Activated T-cell treated with anti-CD3 and anti-CD28 coated beads, Interleukin-2, amount 50 U/mL, for 1 hour (primary cell): ENCODE measurements around the gene PLAGL1.
A peak's percentile ranks its signal among the peaks of the same experiment; 100 is the strongest.
"Not testable (repeated sequence)": the region's sequence is repeated elsewhere in the genome, so short reads cannot be mapped to it uniquely, and the experiment has no call there.

Source experiments
- DNase-seq: peaks from one replicate; pipeline ENCODE4 v3.0.0-alpha.2; 2020

Gene PLAGL1, protein sequence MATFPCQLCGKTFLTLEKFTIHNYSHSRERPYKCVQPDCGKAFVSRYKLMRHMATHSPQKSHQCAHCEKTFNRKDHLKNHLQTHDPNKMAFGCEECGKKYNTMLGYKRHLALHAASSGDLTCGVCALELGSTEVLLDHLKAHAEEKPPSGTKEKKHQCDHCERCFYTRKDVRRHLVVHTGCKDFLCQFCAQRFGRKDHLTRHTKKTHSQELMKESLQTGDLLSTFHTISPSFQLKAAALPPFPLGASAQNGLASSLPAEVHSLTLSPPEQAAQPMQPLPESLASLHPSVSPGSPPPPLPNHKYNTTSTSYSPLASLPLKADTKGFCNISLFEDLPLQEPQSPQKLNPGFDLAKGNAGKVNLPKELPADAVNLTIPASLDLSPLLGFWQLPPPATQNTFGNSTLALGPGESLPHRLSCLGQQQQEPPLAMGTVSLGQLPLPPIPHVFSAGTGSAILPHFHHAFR

GRCh38 chr6:144008120-144008811 lies at the start of gene PLAGL1:
TSS of gene PLAGL1 (minus strand) at chr6:144008259. CDS start at chr6:143948136, 60,123 bp downstream.
- peak; percentile 27 for DNase-seq

- no peak for DNase-seq
These were observed 47.3 kb upstream of the PLAGL1 start for GRCh38 chr6:144055121-144055931.

GRCh38 chr6:144053601-144054000 lies 45.5 kb upstream of the PLAGL1 start:
- DNase-seq = no peak

- no peak for DNase-seq
These were observed 44.4 kb upstream of the PLAGL1 start for GRCh38 chr6:144052488-144052887.

DNA sequence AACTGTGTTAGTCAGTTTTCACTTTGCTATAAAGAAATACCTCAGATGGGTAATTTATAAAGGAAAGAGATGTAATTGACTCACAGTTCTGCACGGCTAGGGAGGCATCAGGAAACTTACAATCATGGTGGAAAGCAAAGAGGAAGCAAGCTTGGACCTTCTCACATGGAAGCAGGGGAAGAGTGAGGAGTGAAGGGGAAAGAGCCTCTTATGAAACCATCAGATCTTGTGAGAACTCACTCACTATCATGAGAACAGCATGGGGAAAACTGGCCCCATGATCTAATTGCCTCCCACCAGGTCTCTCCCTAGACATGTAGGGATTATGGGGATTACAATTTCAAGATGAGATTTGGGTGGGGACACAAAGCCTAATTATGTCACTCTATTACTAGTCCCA lies 41.3 kb upstream of the PLAGL1 start:
- DNase-seq = no peak

GRCh38 chr6:144047688-144048087 lies 39.6 kb upstream of the PLAGL1 start:
- DNase-seq = no peak

DNA sequence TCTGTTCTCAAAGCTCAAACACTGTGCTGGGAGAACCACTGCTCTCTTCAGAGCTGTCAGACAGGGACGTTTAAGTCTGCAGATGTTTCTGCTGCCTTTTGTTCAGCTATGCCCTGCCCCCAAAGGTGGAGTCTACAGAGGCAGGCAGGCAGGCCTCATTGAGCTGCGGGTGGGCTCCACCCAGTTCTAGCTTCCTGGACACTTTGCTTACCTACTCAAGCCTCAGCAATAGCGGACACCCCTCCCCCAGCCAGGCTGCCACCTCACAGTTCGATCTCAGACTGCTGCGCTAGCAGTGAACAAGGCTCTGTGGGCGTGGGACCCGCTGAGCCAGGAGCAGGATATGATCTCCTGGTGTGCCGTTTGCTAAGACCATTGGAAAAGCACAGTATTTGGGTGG lies 38.6 kb upstream of the PLAGL1 start:
- DNase-seq = not testable (repeated sequence)

DNA sequence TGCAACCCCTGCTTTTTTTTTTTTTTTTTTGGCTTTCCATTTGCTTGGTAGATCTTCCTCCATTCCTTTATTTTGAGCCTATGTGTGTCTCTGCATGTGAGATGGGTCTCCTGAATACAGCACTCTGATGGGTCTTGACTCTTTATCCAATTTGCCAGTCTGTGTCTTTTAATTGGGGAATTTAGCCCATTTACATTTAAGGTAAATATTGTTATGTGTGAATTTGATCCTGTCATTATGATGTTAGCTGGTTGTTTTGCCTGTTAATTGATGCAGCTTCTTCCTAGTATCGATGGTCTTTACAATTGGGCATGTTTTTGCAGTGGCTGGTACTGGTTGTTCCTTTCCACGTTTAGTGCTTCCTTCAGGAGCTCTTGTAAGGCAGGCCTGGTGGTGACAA lies 36.9 kb upstream of the PLAGL1 start:
- not testable (repeated sequence) for DNase-seq

DNA sequence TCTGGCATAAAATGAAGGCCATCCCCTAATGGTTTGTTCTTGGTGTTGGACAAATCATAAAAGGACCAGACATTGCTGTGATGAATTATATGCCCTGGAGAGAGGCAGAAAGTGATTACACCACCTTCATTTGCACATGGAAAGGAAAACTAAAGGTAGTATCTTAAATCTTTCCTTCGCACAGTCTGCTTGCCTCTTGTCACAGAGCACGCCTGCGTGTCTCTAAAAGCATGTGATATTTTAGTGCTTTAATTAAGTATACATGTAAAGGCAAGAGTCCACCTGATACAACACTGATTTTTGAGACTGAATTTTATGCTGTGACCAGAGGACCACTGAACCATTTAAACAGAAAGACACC lies 28.8 kb upstream of the PLAGL1 start:
- no peak for DNase-seq

DNA sequence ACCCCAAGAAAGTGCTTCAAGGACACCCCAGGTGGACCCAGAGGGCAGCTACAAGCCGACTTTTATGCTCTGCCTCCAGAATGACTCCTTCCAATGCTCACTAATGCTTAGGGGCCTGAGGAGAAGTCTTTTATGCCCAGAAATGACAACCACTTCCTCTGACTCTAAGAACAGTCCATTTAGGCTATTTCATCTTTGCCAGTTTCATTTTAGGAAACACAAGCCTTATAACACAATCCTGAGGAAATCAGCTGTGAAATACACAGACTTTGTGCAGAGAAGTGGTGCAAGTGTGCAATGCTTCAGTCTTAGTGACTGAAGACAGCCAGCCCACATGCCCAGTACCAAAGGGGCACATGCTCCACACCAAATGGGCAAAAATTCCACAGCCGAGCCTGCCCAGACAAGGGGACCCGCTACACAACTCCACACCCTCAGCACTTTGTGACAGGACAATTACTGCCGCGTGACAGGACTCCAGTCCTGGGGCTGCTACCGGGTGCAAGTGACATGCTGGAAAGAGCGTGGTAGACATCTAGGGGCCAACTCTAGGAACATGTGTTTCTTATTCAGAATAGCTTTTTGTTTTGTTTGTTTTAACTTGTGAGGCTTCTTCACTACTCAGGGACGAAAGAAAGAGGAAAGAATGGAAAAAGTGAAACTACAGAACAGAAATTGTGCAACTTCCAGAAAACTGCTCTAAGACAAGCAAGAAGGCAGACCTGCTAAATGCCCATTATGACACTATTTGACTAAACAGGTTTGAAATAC lies 28.2 kb upstream of the PLAGL1 start:
- no peak for DNase-seq

DNA sequence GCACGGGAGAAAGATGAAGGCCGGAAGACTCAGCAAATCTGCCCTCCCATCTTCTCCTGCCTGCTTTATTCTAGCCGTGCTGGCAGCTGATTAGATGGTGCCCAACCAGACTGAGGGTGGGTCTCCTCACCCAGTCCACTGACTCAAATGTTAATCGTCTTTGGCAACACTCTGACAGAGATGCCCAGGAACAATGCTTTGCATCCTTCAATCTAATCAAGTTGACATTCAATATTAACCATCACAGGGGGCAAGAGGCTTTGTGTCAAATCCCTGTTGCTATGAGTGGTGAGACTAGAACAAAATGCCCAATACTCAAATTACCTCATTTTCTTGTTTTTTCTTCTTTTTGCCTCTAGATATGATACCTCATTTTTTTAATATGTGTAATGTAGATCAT lies 27.4 kb upstream of the PLAGL1 start:
- DNase-seq = no peak

DNA sequence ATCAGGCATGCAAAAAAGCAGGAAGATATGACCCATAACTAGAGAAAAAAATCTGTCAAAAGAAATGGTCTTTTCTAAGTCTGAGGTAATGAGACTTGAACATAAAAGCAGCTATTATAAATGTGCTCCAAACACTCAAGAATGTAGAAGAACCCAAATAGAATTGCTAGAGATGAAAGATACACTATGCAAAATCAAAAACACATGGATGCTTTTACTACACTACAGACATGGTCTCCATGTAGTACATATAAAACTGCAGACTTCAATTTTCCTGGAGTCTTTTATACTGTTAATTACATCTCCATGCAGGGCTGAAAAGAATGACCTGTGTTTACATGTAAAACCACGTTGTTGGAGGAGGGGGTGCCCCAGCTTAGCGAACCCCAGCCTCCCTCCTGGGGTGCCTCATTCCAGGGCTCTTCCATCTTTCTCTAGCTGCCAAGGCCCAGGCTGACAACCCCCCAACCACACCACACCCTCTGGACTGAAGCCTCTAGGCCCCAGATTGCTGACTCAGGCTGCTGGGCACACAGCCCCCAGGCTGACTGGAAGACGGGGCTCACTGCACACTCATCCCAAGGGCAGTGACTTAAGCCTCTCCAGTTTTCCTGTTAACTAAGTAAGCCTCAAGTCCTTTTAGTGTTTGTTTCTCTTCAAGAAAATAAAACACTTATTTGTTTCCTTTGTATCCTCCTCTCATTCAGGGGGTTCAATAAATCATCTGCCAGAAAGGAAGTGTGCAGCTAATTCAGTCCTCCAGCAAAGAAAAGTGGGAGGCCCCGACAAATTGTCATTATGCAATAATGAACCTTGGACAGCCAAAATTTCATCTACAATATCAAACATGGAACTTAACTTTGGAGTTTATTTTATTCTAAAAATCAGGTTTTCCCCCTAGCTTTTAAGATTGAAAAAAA lies 26.0 kb upstream of the PLAGL1 start:
- DNase-seq = no peak

DNA sequence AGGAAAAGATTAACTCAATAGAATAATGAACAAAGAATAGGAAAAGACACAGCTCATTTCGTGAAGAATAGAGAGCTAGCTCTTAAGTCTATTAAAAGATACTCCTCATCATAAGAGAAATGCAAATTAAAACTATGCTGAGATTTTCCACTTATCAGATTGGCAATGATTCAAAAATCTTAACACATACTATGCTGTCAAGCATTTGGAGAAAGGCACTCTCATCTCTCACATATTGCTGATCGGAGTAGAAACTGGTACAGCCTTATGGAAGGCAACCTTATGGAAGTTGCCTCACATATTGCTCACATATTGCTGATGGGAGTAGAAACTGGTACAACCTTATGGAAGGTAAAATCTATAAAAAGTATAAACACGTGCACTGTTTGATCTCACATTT lies 21.4 kb upstream of the PLAGL1 start:
- DNase-seq = no peak

DNA sequence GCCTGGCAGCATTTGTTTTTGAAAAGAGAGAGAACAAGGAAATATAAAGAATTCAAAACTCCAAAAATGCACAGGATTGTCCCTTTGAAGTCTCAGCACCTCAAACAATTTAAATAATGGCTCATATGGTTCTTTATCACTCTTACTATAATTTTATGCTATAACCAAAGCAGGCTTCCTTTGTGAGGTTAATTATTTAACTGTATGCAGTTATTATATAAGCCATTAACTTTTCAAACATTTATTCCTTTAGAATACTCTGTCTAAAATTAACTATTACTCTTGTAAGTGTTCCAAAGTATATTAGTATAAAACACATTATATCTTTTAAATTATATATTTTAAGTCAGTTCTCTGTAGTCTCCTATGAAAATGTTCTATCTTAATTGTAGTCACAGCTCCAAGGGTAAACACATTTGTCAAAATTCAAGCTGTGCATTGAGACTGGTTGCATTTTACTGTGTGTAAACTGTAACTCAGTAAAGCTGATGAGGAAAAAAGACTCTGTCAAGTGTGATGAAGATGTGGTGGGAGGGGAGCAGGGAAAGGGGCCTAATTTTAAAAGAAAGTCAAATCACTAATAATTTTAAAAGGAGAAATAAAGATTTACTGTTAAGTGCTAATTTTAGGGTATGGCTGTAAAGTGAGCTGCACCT lies 20.0 kb upstream of the PLAGL1 start:
- DNase-seq = no peak

DNA sequence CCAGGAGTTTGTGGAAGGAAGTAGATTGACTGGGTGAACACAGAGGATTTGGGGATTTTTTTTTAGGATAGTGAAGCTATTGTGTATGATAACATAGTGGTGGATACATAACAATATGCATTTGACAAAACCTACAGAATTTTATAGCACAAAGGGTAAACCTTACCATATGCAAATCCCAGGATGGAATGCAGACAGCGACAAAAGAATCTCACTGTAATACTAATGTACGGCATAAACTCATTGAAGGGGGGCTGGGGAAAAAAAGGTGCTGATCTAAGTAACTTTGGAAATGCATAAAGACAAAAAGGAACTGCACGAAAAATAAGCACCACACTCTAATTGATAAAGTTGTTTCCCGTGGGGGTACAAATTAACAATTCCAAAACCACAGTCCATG lies 15.2 kb upstream of the PLAGL1 start:
- no peak for DNase-seq

DNA sequence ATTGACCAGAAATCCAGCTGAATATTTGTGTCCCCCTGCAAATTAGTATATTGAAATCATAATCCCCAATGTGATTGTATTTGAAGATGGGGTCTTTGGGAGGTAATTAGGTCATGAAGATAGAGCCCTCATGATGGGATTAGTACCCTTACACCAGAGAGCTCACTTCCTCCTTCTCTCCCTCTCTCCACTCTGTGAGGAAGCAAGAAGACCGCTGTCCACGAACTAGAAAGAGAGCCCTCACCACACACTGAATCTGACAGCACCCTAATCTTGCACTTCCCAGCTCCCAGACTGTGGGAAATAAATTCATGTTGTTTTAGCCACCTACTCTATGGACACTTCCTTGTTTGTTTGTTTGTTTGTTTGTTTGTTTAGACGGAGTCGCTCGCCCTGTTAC lies 11.9 kb upstream of the PLAGL1 start:
- no peak for DNase-seq

- DNase-seq = no peak
These were observed 9.4 kb upstream of the PLAGL1 start for GRCh38 chr6:144017166-144018094.

GRCh38 chr6:144013486-144013909 lies 5.4 kb upstream of the PLAGL1 start:
- DNase-seq = peak; percentile 62

DNA sequence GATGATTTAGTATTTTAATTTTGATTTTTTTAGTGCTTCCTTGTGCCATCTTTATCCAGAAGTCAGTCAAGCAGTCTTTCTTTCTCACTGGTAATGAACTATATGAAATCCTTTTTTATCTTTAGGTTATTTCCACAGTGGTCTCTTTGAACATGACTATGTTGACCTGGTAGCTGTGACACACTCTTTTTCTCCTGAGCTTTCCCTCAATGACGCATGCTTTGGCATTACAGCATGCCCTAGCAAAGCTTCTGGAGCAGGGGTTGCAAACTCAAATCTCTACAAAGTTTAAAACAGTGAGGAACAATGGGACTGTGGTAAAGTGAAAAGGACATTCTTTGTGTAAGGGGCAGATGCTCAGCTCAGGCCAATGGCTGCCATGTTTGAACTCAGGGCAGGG lies 4.5 kb upstream of the PLAGL1 start:
- DNase-seq = no peak

- not testable (repeated sequence) for DNase-seq
These were observed 1.6 kb upstream of the PLAGL1 start for GRCh38 chr6:144009628-144010027.
